Measurements from ENCODE around the gene HCFC1R1.

Gene HCFC1R1

DNA sequence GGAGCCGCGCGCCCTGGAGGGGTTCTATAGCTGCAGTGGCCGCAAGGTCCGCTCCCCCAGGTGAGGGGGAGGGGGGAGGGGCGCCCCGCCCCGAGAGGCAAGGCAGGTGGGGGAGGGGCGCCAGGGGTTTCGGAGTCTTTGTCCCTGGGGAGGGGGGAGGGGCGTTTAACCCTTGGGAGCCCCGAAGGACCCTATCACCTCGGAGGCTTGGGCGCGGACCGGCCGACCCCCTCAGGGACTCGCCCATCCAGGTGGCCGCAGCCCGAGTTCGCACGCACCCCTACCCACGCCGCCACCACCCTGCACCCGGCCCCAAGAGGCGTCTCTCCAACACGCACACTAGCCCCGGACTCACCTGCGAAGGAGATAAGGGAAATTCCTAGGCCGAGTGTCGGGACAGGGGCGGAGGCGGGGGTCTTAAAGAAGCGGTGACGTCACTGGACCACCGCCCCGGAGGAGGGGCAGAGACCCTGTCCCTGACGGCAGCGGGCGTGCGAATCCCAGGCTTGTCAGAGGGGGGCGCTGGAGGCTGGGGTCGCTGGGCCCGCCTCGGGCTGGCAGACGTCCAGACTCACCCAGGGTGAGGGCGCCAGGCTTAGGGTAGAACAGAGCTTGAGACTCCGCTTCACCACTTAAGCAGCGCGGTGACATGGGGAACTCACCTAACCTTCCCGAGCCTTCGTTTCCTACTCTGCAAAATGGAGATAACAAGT is 5.8 kb downstream of the HCFC1R1 start, which contains the start of gene CLDN6:
CLDN6 (minus strand) TSS at position 390 of the 713 bp plus-strand sequence. CDS start 2,162 bp downstream, outside the sequence.
- H3K36me3 ChIP-seq = no peaks in the 10 kb centered on the region
- H3K27me3 ChIP-seq = peaks cover 0 to 39% of the 10 kb centered on the region in 2 donors
- peaks cover 0 to 42% (median 28%) of the 10 kb centered on the region in 4 donors for H3K4me1 ChIP-seq
- no peaks in the 10 kb centered on the region for H3K9me3 ChIP-seq
- H3K27ac ChIP-seq = no peak within 1 kb of the TSS
- intact Hi-C loops (cut with DNase I; ENCODE audit: low total_unique reads) = no loop called here
- TF ChIP-seq, protein P1, sequence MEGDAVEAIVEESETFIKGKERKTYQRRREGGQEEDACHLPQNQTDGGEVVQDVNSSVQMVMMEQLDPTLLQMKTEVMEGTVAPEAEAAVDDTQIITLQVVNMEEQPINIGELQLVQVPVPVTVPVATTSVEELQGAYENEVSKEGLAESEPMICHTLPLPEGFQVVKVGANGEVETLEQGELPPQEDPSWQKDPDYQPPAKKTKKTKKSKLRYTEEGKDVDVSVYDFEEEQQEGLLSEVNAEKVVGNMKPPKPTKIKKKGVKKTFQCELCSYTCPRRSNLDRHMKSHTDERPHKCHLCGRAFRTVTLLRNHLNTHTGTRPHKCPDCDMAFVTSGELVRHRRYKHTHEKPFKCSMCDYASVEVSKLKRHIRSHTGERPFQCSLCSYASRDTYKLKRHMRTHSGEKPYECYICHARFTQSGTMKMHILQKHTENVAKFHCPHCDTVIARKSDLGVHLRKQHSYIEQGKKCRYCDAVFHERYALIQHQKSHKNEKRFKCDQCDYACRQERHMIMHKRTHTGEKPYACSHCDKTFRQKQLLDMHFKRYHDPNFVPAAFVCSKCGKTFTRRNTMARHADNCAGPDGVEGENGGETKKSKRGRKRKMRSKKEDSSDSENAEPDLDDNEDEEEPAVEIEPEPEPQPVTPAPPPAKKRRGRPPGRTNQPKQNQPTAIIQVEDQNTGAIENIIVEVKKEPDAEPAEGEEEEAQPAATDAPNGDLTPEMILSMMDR (IDR thresholded peaks at IDR 0.05) = no peak
- H3K4me3 ChIP-seq = no peak within 1 kb of the TSS
- no peak for DNase-seq

DNA sequence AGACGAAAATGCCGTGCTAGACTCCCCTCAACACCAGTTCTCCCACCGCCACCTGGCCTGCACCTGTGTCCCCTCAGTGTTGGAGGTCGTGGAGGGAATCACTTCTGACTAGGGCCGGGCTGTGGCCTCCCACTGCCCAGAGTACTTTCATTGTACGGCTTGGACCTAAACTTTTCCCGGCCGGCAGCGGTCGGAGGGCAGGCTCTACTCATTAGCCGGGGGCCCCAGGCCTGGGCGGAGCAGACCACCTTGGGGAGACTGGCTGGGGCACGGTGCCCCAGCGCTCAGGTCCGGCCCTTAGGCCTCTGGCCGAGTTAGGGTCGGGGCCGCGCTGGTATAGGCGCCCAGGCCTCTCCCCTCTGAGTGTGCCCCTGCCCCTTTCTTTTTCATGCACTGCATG is 6.4 kb downstream of the HCFC1R1 start:
- TF ChIP-seq, protein P1 (IDR thresholded peaks at IDR 0.05) = no peak
- H3K27ac ChIP-seq = no peak overlapping the region

DNA sequence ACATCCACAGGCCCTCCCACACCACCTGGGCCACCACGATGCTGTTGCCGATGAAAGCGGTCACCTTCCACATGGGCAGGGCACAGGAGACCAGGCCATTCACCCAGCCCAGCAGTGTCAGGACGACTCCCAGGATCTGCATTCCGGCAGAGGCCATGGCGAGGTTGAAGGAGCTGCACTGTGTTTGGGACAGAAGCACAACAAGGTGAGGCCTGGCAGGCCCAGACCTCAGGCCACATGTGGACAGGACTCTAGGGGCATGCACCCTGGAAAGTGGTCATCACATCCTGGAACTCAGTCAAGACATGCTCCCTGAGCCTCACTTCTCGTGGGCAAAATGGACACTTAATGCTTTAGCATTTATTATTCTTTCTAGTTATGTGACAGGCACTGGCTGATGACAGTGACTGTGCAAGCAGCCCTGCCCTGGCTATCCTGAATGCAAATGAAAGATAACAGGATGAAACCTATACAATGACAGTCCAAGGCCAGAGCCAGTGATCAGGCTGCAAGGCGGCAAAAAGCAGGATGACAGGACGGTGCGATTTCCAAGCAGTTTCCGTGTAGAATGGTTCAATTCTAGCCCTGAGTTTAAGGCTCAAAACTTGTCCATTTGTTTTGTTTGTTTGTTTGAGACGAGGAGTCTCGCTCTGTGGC is 7.7 kb downstream of the HCFC1R1 start:
- peaks cover 0 to 22% (median 10%) of the 10 kb centered on the region in 4 donors for H3K4me1 ChIP-seq
- H3K36me3 ChIP-seq = no peaks in the 10 kb centered on the region
- intact Hi-C loops (cut with DNase I; ENCODE audit: low total_unique reads) = no loop called here
- DNase-seq = no peak
- H3K27ac ChIP-seq = no peak overlapping the region
- peaks cover 6 to 55% of the 10 kb centered on the region in 2 donors for H3K27me3 ChIP-seq
- no peaks in the 10 kb centered on the region for H3K9me3 ChIP-seq
- H3K4me3 ChIP-seq = no peak overlapping the region
- TF ChIP-seq, protein P1 (IDR thresholded peaks at IDR 0.05) = no peak

More for the DNA sequence above, 6.4 kb downstream of the HCFC1R1 start:
- Histone ChIP-seq H3K27me3 (peaks cover 1 to 45% of the 10 kb centered on the region in 2 donors), H3K9me3 (no peaks in the 10 kb centered on the region), H3K36me3 (no peaks in the 10 kb centered on the region), H3K4me1 (peaks cover 0 to 36% (median 22%) of the 10 kb centered on the region in 4 donors), H3K4me3 (no peak overlapping the region)
- intact Hi-C loops (cut with DNase I; ENCODE audit: low total_unique reads) = no loop called here
- no peak for DNase-seq

DNA sequence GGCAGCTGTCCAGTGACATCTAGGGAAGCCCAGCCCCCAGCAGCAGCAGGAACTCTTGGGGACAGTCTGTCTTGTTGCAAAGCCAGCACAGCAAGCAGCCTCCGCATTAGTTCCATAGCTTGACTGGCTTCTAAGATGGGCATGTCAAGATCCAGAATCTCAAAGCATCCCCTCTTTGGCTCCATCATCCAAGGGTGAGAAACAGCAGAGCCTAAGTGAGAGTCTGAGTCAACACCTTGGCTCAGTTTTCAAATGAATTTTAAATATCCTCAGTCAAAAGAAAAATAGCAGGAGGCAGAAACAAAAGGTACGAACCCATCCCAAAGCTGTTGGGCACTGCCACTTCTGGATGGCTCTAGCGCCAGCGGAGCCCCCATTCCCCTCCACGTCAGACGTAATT is 8.8 kb downstream of the HCFC1R1 start:
- Histone ChIP-seq H3K4me1 (peaks cover 0 to 23% (median 9%) of the 10 kb centered on the region in 4 donors), H3K4me3 (no peak overlapping the region), H3K27ac (no peak overlapping the region), H3K36me3 (no peaks in the 10 kb centered on the region), H3K9me3 (no peaks in the 10 kb centered on the region), H3K27me3 (peaks cover 6 to 65% of the 10 kb centered on the region in 2 donors)
- intact Hi-C loops (cut with DNase I; ENCODE audit: low total_unique reads) = no loop called here
- TF ChIP-seq, protein P1 (IDR thresholded peaks at IDR 0.05) = no peak
- no peak for DNase-seq

DNA sequence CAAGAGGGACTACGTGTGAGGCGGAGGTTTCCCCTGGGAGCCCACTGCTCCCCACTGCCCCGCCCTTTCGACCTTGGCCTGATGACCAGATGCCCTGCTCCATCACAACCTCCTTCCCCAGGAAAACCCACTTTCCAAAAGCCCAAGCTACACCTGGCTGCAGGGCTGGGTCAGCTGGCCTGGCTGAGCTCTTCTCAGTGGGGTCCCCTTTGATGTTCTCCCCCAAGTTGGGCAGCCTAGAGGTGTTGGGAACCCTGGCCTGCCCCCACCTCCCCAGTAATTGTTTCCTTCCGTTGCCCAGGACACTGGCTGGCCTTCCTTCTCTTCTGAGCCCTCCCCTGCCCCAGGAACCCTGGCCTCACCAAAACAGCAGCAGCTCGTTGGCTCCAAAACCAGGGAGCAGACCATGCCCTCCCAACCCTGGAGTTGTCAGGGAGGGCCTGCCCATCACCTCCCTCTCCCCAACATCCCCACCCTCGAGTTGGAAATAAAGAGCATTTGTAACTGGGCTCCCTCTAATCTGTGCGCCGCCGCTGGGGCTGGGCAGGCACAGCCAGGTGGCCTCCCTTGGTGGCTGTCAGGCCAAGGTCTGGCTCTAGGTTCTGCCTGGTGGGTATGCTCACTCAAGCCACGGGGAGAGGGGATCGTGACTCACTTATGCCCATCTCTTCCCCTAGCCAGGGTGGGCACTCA is 9.6 kb downstream of the HCFC1R1 start:
- H3K4me3 ChIP-seq = no peak overlapping the region
- no peaks in the 10 kb centered on the region for H3K9me3 ChIP-seq
- DNase-seq = no peak
- peaks cover 6 to 70% of the 10 kb centered on the region in 2 donors for H3K27me3 ChIP-seq
- intact Hi-C loops (cut with DNase I; ENCODE audit: low total_unique reads) = no loop called here
- peaks cover 0 to 17% (median 3%) of the 10 kb centered on the region in 4 donors for H3K4me1 ChIP-seq
- H3K36me3 ChIP-seq = no peaks in the 10 kb centered on the region
- TF ChIP-seq, protein P1 (IDR thresholded peaks at IDR 0.05) = no peak
- H3K27ac ChIP-seq = no peak overlapping the region
